HG03135 (cell line): Measurements from ENCODE around the gene TMEM81.

Experiments
- ATAC-seq: cut with Tn5 transposase; IDR thresholded peaks from one replicate; pipeline ENCODE4 v1.9.1; 2021; ENCODE audit warnings: mild to moderate bottlenecking, moderate library complexity; ENCODE audit not compliant: unreplicated experiment

Gene TMEM81

DNA sequence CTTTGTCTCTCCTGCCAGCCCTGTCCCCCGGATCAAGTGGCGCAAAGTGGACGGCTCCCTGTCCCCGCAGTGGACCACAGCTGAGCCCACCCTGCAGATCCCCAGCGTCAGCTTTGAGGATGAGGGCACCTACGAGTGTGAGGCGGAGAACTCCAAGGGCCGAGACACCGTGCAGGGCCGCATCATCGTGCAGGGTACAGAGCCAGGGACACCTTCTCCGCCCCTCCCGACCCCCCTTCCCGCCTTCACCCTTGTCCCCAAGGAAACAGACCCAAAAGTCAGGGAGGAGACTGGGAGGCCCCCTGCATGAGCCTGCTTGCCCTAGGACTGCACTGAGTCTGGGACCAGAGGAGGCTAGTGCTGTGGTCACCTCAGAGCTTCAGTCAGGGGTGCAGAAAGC, 23.0 kb downstream of the TMEM81 start:
- ATAC-seq, result no peak

DNA sequence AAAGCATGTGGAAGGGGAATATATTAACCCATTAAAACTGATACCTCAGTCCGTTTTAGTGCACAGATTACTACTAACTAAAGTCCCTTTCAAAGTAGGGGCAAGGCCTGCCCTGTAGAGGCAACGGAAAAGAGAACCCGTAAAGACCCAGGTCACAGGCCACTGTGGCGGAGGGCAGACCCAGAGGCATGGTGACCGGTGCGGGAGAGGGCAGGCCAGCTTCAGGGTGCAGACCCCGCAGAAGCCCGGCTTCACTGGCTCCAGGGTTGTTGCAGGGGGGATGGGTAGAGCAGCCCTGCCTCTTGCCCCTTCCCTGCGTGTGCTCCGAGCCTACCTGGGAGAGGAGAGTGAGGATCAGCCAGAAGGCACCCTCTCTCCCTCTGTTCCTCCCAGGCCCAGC, 23.5 kb downstream of the TMEM81 start:
- ATAC-seq, result no peak

DNA sequence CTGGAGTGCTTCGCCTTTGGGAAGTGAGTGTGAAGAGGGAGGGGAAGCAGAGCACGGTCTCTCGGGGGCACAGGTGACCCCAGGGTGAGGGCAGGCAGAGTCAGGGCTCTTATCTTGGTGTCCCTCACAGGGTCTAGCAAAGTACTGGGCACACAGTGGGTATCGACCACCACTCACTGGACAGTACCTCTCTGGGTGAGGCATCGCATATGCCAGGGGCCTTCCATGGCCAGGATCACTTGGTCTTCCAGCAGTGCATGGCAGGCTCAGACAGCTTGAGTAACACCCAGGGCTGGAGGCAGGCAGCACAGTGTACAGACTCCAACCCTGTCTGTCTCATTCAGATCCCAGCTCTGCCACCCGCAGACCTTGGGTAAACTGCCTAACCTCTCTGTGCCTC, 24.6 kb downstream of the TMEM81 start:
- ATAC-seq, result no peak

DNA sequence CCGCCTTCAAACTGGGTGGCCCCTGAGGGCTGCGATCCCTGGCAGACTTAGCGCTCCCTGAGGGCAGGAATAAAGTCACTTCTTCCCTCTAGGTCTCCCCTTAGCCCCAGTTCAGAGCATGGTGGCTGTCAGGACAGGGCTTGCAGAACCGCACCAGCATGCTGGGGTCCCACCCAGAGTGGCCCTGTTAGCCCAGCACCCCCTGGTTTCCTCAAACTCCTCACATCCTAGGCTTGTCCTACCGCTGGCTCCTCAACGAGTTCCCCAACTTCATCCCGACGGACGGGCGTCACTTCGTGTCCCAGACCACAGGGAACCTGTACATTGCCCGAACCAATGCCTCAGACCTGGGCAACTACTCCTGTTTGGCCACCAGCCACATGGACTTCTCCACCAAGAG, 25.4 kb downstream of the TMEM81 start:
- ATAC-seq, result no peak

GRCh38 chr1:205057808-205058575, 26.3 kb downstream of the TMEM81 start:
- no peak for ATAC-seq

- no peak for ATAC-seq
Measured at GRCh38 chr1:205056956-205057568, 27.2 kb downstream of the TMEM81 start.

GRCh38 chr1:205056188-205056611, 28.1 kb downstream of the TMEM81 start:
- ATAC-seq, result no peak

- no peak for ATAC-seq
Measured at GRCh38 chr1:205054013-205054412, 30.2 kb downstream of the TMEM81 start.

DNA sequence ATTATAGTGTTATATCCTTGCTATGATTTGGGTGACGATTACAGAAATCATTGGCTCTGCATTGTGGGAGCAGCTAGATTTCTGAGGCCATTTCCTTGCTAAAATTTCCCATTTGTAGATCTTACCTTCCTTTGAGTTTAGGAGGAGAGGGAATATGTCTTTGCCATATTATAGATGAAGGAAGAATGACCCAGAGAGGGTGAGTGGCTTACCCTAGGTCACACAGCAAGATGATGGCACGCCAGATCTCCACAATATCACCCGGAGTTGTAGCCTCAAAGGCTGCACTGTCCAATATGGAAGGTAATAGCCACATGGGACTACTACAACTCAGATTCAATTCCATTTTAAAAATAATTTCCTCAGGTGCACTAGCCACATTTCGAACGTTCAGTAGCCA, 31.0 kb downstream of the TMEM81 start:
- no peak for ATAC-seq

GRCh38 chr1:205052690-205053089, 31.6 kb downstream of the TMEM81 start:
- no peak for ATAC-seq

GRCh38 chr1:205049479-205049878, 34.8 kb downstream of the TMEM81 start:
- no peak for ATAC-seq

- no peak for ATAC-seq
Measured at GRCh38 chr1:205048382-205048781, 35.9 kb downstream of the TMEM81 start.

DNA sequence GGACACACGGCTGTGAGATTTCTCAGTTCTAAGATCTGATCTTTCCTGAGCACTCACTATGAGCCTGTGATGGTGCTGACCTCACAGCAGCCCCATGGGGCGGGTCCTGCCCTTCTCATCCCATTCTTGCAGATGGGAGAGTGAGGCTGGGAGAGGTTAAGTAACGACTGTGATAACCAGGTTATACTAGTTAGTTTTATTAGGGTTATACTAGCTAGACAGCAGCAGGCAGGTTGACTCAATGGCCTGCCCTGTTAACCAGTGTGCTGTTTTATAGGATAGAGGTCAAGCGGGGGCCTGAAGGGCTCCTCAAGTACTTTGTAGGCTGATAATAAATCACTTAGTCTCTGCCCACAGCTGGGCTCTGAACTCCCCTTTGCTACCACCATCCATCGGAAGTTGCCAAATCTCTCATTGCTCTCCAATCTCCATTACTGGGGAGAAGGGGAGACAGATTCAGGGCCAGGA, 36.5 kb downstream of the TMEM81 start:
- ATAC-seq, result no peak

DNA sequence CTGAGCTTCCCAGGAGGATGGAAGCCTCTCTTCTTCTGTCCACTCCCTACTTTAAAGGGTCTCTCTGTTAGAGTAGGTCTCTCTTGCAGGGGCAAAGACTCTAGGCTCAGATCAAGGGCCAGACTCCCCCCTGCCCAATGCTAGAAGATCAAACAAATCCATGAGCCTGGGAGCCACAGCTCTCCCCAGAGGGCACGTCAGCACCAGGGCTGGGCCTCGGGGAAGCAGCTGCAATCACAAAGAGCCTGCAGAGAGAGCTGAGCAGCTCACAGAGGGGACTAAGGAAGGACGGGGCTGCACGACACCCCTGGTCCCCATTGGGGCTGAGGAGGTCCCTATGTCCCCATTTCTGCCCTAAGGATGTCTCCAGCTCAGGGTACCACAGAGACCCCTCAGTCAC, 37.4 kb downstream of the TMEM81 start:
- no peak for ATAC-seq

- ATAC-seq, result no peak
Measured at GRCh38 chr1:205045146-205045545, 39.1 kb downstream of the TMEM81 start.

DNA sequence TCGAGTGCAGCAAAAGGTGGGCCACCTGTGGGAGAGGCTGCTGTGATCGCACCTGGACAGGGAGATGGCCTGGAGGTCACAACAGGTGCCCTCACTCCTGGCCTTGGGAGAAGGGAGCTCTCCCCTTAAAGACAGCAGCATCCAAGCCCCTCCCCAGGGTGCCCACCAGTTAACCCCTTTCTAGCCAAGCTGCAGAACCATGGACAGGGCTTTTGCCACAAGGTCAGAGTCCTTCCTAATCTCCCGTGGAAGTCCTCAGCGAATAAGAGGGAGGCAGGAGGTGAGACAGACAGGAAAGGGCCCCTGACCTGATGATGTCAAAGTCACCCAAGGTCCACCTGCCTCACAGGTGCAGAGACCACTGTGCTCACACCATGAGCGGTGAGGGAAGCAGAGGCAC, 39.5 kb downstream of the TMEM81 start:
- ATAC-seq, result no peak

DNA sequence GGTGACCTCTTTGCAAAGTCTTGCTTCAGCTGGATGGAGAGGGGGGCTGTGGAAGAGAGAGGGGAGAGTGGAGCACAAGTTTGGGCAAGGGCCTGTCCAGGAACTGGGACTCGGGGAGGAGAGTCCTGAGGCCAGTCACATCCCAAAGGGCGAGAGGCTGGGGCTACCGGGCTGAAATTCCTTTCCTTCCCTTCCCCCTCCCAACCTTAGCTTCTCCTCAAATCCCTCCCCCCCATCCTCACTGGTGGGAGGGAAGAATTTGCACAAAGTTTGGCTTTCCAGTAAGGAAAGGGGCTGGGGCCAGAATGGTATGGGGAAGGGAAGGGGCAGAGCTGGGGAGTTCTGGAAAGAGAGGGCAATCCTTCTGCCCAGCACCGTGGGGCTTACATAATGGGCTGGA, 40.4 kb downstream of the TMEM81 start:
- no peak for ATAC-seq

DNA sequence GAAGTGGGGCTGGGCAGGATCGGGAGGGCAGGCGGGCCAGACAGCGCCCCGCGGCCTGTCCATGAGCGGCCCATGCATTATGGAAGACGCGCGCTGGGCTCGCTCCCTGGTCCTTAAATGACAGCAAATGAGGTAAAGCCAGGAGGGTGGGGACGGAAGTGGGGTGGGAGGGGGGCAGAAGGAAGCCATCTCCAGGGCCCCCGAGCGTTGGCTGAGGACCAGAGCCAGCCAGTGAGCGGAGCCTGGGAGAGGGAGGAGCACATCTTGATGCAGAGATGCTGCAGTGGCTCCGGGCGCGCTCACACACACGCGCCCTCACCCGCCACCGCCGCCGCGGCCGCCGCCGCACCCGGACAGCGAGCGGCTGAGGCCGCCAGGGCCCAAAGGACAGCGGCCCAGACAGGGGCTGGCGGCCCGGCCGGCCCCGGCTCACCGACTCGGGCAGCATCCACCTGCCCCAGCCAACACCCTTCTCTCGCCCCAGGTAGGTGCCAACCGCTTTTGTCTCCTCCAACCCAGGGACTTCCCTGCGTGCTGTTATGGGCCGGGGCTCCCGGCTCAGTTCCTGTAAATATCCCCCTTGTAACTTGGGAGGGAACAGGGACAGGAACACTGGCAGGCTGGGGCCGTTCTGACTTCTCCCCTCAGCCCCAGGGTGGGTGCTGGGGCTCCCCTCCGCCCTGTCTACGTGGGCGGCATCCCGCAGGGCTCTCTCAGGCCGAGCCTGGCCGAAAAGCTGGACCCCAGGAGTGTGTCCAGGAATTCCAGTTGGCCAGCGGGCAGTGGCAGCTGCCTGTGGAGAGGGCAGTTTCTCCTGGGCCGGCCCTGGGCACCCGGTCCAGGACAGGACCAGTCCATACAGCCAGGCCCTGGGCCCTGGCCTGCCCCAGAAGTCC, 41.1 kb downstream of the TMEM81 start, which contains the start of gene CNTN2:
Gene CNTN2, plus strand, starts transcription at position 302 of the 896 bp plus-strand sequence. CDS start 9,974 bp downstream, outside the sequence.
- no peak for ATAC-seq

DNA sequence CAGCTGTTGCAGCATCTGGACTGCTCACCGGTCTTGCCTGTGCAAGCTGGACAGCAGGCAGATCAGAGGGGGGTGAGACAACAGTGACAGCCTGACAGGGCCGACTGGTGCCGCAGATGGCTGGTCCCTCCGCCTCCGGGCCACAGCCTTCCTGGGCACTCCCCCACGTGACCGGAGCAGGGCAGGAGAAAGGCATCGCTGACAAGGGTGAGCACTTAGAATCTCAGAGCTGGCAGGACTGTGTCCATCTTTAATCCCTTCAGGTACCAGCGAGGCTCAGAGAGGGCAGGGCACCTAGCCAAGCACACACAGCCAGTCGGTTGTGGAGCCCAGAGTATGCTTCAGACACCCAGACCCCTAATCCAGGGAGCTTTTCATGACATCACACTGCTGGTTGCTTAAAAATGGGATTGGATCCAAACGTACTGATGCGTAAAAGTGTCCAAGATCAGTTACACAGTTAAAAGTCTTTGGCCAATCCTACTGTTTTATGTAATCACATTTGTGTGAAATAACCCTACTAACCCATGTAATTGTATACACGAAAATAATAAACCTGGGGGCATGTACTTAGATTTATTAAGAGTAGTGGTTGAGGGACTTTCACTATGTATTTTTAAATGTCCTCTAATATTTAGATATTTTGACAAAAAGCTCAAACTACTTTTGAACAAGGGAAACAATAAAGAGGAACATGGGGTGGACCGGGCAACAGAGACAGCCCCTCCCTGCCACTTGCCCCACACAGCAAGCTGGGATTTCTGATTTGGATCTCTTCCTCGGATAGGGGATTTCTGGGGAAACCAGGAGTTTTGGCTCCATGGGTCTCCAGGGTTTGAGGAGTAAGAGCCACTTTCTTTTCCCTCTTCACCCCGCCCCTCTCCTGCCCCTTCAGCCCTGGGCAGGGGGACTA, 42.0 kb downstream of the TMEM81 start:
- ATAC-seq, result no peak

DNA sequence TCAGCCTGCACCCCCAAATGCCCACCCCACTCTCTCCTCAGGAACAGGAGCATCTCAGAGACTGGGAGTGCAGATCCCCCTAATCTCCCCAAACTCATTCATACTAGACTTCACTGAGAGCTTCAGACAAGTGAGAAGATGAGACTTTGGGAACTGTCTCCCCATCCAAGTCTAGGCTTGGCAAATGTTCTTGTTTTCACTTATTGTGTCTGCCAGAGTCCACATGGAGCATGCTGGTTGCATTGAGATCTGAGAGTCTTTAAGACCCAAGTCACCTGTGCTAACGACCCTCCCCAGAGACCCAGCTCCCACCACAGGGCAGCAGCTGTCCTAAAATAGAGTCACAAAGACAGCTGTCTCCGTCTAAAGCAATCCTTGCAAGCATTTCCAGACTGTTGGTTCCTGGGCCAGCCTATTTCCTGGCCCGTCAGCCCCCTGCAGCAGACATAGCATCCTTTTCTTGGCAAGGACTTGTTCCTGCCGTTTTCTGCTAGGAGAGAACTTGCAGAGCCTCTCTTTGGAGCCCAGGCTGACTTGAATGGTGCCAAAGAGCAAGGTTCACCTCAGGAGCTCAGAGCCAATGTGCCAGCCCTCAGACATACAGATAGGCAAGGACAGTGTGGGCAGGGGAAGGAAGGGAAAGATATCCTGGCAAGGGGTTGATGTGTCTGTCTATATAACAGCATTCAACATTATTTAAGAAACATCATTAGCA, 43.1 kb downstream of the TMEM81 start:
- ATAC-seq, result no peak
